Activated naive CD8-positive, alpha-beta T cell treated with anti-CD3 and anti-CD28 coated beads, Interleukin-2, amount 50 U/mL, for 24 hours (primary cell): ENCODE results near the gene UST.
A peak's percentile ranks its signal among the peaks of the same experiment; 100 is the strongest.
"Not testable (repeated sequence)": the region's sequence is repeated elsewhere in the genome, so short reads cannot be mapped to it uniquely, and the experiment has no call there.

Source experiments
- ATAC-seq: fragments of 150-1000 bp; cut with Tn5 transposase; one replicate; pipeline ENCODE4 v1.10.0; 2021
- DNase-seq: peaks from one replicate; pipeline ENCODE4 v3.0.0; 2021
- H3K27ac Mint-ChIP-seq: one replicate; pipeline ENCODE4 v1.8.0; 2021; ENCODE audit warnings: mild to moderate bottlenecking, mixed read lengths
- H3K27me3 Mint-ChIP-seq: one replicate; pipeline ENCODE4 v1.8.0; 2021; ENCODE audit warnings: mixed read lengths
- H3K36me3 Mint-ChIP-seq: one replicate; pipeline ENCODE4 v1.8.0; 2021; ENCODE audit warnings: low read depth, mixed read lengths
- H3K4me1 Mint-ChIP-seq: one replicate; pipeline ENCODE4 v1.8.0; 2021; ENCODE audit warnings: mixed read lengths
- H3K4me3 Mint-ChIP-seq: one replicate; pipeline ENCODE4 v1.8.0; 2021; ENCODE audit warnings: mild to moderate bottlenecking, moderate library complexity, mixed read lengths
- H3K9me3 Mint-ChIP-seq: one replicate; pipeline ENCODE4 v1.8.0; 2021; ENCODE audit warnings: mixed read lengths

The UST gene

GRCh38 chr6:149027484-149027883 lies 280.7 kb downstream of the UST start:
- H3K27me3 Mint-ChIP-seq = no peaks in the 10 kb centered on the region
- no peak overlapping the region for H3K27ac Mint-ChIP-seq
- H3K9me3 Mint-ChIP-seq = no peaks in the 10 kb centered on the region
- H3K36me3 Mint-ChIP-seq = peaks cover 8% of the 10 kb centered on the region
- H3K4me3 Mint-ChIP-seq = no peak overlapping the region
- H3K4me1 Mint-ChIP-seq = peaks cover 39% of the 10 kb centered on the region
- ATAC-seq (no peak), DNase-seq (no peak)

DNA sequence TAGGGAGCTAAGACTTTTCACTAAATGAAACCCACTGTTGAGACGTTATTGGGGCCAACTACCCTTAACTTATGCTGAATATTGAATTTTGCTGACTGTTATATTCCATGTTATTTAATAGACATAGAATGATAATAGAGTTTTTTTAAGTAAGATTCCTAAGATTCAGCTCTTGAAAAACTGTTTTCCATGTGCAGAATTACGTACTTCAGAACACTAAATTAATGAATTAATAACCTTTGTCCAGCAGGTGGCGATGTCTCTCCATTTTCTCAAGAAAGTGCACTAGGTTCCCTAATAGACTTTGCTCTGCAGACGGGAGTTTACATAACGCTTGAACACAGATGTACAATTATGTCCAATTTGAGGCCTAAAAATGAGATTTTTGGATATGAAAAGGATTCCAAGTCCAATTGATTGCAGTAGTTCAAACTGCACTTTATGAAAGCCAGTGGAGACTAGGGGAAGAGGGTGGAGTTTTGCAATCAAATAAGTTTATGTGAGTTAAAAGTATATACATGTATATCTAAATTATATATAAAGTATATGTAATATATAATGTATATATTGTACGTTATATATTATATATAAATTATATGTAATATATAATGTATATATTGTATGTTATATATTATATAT lies 282.1 kb downstream of the UST start:
- H3K36me3 Mint-ChIP-seq = peaks cover 8% of the 10 kb centered on the region
- H3K4me3 Mint-ChIP-seq = no peak overlapping the region
- H3K27me3 Mint-ChIP-seq = no peaks in the 10 kb centered on the region
- peaks cover 53% of the 10 kb centered on the region for H3K4me1 Mint-ChIP-seq
- H3K9me3 Mint-ChIP-seq = no peaks in the 10 kb centered on the region
- ATAC-seq (no peak), DNase-seq (peak; percentile 73)
- no peak overlapping the region for H3K27ac Mint-ChIP-seq

DNA sequence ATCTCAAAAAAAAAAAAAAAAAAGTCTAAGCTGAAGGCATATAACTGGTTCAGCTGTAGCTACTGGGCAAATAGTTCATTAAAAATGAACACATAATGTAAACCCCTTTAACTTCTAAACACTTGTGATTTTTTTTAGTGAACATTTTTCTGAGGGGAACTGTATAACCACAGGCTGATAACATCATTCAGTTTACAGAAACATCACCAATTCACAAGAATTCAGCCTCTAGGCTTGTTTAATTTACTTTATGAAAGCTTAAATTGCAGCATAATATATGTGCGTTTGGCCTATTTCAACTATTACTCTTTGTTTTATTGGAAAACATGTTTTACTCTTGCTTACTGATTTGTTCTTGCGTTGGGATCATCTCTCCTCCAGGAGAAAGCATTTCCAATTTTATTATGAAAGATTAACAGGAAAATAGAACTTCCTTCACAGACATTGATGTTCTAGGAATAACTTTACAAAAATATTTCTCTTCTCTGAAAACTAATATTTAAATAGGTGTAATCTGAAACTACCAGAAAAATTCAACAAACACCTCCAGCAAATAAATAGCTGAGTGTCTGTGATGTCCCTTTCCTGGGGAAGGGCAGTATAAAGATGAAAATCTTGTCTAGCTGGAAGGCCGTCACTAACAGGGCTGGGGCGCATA lies 284.5 kb downstream of the UST start:
- DNase-seq = no peak
- Mint-ChIP-seq H3K4me3 (peak overlapping the region; percentile 75), H3K9me3 (no peaks in the 10 kb centered on the region), H3K27ac (peak overlapping the region; percentile 89), H3K27me3 (no peaks in the 10 kb centered on the region), H3K4me1 (peaks cover 71% of the 10 kb centered on the region), H3K36me3 (peaks cover 4% of the 10 kb centered on the region)
- no peak for ATAC-seq

- no peaks in the 10 kb centered on the region for H3K27me3 Mint-ChIP-seq
- H3K4me1 Mint-ChIP-seq = peaks cover 71% of the 10 kb centered on the region
- no peaks in the 10 kb centered on the region for H3K9me3 Mint-ChIP-seq
- peak overlapping the region; percentile 89 for H3K27ac Mint-ChIP-seq
- ATAC-seq = peak; percentile 20
- peak overlapping the region; percentile 75 for H3K4me3 Mint-ChIP-seq
- peak; percentile 30 for DNase-seq
- H3K36me3 Mint-ChIP-seq = no peaks in the 10 kb centered on the region
Observed at GRCh38 chr6:149031859-149032598, 285.2 kb downstream of the UST start.

- no peaks in the 10 kb centered on the region for H3K9me3 Mint-ChIP-seq
- DNase-seq (peak; percentile 60), ATAC-seq (peak; percentile 92)
- no peaks in the 10 kb centered on the region for H3K36me3 Mint-ChIP-seq
- no peaks in the 10 kb centered on the region for H3K27me3 Mint-ChIP-seq
- peak overlapping the region; percentile 89 for H3K27ac Mint-ChIP-seq
- peaks cover 71% of the 10 kb centered on the region for H3K4me1 Mint-ChIP-seq
- H3K4me3 Mint-ChIP-seq = peak overlapping the region; percentile 75
Observed at GRCh38 chr6:149032599-149033405, 286.0 kb downstream of the UST start.

- DNase-seq (peak; percentile 20), ATAC-seq (peak; percentile 42)
- Mint-ChIP-seq H3K27ac (peak overlapping the region; percentile 89), H3K36me3 (no peaks in the 10 kb centered on the region), H3K4me3 (no peak overlapping the region), H3K9me3 (no peaks in the 10 kb centered on the region), H3K27me3 (no peaks in the 10 kb centered on the region), H3K4me1 (peaks cover 70% of the 10 kb centered on the region)
Observed at GRCh38 chr6:149033454-149033853, 286.6 kb downstream of the UST start.

- Mint-ChIP-seq H3K4me3 (no peak overlapping the region), H3K27me3 (no peaks in the 10 kb centered on the region), H3K27ac (no peak overlapping the region), H3K36me3 (no peaks in the 10 kb centered on the region), H3K4me1 (peaks cover 65% of the 10 kb centered on the region), H3K9me3 (no peaks in the 10 kb centered on the region)
- no peak for DNase-seq
- ATAC-seq = no peak
Observed at GRCh38 chr6:149035766-149036165, 288.9 kb downstream of the UST start.

- H3K9me3 Mint-ChIP-seq = no peaks in the 10 kb centered on the region
- H3K4me1 Mint-ChIP-seq = peaks cover 51% of the 10 kb centered on the region
Observed at GRCh38 chr6:149037051-149037671, 290.3 kb downstream of the UST start.

GRCh38 chr6:149039025-149039424 lies 292.2 kb downstream of the UST start:
- peak; percentile 85 for ATAC-seq
- not testable (repeated sequence) for H3K4me3 Mint-ChIP-seq, H3K36me3 Mint-ChIP-seq, DNase-seq, H3K27ac Mint-ChIP-seq, H3K27me3 Mint-ChIP-seq, H3K9me3 Mint-ChIP-seq
- peaks cover 33% of the 10 kb centered on the region for H3K4me1 Mint-ChIP-seq

More at GRCh38 chr6:149037051-149037671, 290.3 kb downstream of the UST start:
- Mint-ChIP-seq H3K36me3 (no peaks in the 10 kb centered on the region), H3K27ac (no peak overlapping the region), H3K27me3 (no peaks in the 10 kb centered on the region), H3K4me3 (no peak overlapping the region)
- DNase-seq (no peak), ATAC-seq (no peak)

- DNase-seq (no peak), ATAC-seq (no peak)
- no peak overlapping the region for H3K27ac Mint-ChIP-seq
- H3K4me3 Mint-ChIP-seq = no peak overlapping the region
- no peaks in the 10 kb centered on the region for H3K36me3 Mint-ChIP-seq
- H3K4me1 Mint-ChIP-seq = peaks cover 36% of the 10 kb centered on the region
- no peaks in the 10 kb centered on the region for H3K27me3 Mint-ChIP-seq
- H3K9me3 Mint-ChIP-seq = no peaks in the 10 kb centered on the region
Observed at GRCh38 chr6:149041953-149042352, 295.1 kb downstream of the UST start.

GRCh38 chr6:149043476-149044130 lies 296.8 kb downstream of the UST start:
- DNase-seq = peak; percentile 50

GRCh38 chr6:149044528-149044927 lies 297.7 kb downstream of the UST start:
- DNase-seq (no peak), ATAC-seq (no peak)
- no peak overlapping the region for H3K4me3 Mint-ChIP-seq
- peaks cover 36% of the 10 kb centered on the region for H3K4me1 Mint-ChIP-seq
- H3K36me3 Mint-ChIP-seq = no peaks in the 10 kb centered on the region
- H3K27ac Mint-ChIP-seq = no peak overlapping the region
- H3K9me3 Mint-ChIP-seq = no peaks in the 10 kb centered on the region
- H3K27me3 Mint-ChIP-seq = no peaks in the 10 kb centered on the region

More at GRCh38 chr6:149043476-149044130, 296.8 kb downstream of the UST start:
- Mint-ChIP-seq H3K36me3 (no peaks in the 10 kb centered on the region), H3K4me3 (no peak overlapping the region), H3K9me3 (no peaks in the 10 kb centered on the region), H3K27ac (no peak overlapping the region), H3K27me3 (no peaks in the 10 kb centered on the region), H3K4me1 (peaks cover 40% of the 10 kb centered on the region)
- ATAC-seq = no peak

- Mint-ChIP-seq H3K27ac (no peak overlapping the region), H3K36me3 (no peaks in the 10 kb centered on the region), H3K27me3 (no peaks in the 10 kb centered on the region), H3K9me3 (no peaks in the 10 kb centered on the region), H3K4me3 (no peak overlapping the region), H3K4me1 (peaks cover 31% of the 10 kb centered on the region)
- no peak for DNase-seq
- ATAC-seq = peak; percentile 79
Observed at GRCh38 chr6:149045404-149045803, 298.6 kb downstream of the UST start.
